Right kidney (tissue), 1 donor: ENCODE data around the gene NMNAT2.
"Not testable (repeated sequence)": the region's sequence is repeated elsewhere in the genome, so short reads cannot be mapped to it uniquely, and the experiment has no call there.

Experiments
- DNase-seq: peaks from one replicate; pipeline ENCODE4 v3.0.0-alpha.2; 2016

Gene NMNAT2

DNA sequence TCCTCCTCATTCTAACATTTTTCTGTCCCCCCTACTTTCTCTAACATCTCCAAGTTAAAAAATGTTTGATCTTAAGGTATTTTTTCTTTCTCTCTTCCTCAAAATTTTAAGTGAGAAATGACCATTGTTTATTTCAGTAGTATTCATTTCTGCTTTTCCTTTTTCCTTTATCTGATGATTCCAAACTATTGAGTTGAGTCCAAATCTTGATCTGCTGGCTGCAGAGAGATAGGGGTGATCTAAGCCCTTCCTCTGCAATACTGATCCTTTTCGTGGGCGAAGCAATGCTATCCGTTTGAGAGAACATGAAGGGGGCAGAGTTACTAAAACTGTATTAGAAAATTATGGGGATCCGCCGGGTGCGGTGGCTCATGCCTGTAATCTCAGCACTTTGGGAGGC is 516 bp upstream of the NMNAT2 start:
- no peak for DNase-seq

DNA sequence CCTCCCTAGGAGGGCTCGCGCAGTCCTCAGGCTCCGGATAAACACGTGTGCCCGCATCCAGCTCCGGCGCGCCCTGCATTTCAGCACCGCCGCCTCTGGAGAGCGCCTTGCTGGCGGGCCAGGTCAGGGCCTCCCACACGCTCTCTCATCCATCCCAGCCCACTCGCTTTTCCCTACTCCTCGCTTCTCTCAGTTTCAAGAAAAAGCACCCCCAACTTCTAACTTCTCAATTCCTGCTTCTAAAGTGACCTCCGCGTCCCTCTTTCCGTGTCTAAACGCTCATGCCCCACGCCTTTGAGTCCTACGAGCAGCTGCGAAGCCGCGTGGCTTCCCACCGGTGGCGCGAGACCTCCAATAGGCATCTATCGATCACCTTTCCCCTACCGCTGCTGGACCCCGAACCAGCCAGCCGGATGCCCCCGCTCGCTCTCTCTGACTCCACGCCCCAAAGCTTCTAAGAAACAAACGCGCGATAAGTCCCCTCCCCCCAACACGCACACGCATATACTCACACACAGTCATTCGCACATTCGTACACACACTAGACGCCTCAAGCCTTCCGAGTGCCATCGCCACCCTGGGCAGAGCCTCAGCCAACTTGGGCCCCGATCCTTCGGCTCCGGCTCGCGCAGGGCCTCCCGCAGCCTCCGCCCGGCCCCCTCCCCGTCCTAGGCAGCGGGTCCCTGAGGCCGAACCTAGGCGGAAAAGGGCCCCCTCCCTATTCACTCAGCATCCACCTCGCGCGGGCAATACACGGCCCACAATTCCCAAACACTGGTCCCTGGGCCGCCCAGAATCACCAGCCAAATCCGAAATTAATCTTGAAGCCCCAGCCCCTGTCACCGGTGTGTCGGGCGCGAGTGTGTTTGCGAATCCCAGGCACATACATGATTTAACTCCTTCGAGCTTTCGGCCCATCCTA is 1.1 kb downstream of the NMNAT2 start:
- DNase-seq = peak; percentile 52

DNA sequence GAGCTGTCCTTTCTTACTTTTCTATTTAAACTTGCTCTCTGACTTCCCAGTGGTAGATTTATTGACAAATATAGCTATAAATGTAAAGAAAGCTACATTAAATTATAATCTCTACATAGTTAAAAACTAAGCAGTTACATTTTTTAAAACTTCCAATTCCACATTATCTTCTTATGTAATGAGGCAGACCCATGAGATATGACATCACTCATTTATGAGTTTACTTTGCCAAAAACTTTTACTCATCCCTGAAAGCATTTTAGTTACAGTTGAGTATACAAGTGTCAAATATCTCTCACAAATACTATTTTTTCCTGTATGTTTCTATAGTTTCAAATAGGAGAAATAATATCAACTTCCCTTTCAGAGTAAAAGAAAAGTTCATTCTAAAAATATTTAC is 3.8 kb downstream of the NMNAT2 start:
- no peak for DNase-seq

DNA sequence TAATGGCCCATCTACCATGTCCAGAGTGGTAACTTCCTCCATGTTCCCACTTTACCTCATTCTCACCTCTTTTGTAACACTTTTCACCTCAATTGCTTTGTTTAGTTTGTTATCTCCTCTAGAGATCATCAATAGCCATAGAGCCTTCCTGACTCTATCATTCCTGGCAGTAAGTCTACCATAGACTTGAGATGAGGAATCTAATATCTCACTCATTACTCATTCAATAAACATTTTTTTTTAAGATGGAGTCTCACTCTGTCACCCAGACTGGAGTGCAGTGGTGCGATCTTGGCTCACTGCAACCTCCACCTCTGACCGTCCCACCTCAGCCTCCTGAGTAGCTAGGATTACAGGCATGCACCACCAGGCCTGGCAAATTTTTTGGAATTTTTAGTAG is 7.1 kb downstream of the NMNAT2 start:
- DNase-seq = no peak

DNA sequence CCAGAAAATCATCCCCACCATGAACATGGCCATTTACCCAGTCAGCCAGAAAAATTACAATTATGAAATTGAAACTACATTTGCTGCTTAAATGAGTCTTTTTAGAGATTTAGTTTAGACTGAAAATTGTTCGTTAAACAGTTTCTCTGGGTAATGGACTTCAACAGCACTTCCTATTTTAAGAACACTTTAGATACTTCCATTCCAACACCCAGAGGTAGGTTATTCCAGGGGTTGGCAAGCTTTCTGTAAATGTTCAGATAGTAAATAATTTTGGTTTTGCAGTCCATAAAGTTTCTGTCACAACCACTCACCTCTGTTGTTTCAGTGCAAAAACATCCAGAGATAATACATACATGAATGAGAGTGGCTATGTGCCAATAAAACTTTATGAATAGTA is 10.2 kb downstream of the NMNAT2 start:
- no peak for DNase-seq

DNA sequence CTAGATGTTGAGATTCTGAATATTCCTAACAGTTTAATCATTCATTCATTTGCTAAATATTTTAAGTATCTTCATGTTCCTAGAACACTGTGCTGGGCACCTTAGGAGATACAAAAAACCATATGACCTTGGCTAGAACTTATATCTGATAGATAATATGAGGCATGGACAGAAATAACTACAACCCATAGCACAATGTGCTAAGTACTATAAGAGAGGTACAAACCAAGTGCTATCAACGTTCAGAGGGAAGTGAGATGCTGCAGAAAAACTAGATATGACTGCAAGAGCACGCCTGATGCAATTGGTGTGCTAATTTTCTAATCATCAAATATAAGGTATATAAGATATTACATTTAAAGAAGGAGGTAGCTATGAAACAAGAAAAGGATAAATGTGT is 10.7 kb downstream of the NMNAT2 start:
- no peak for DNase-seq

DNA sequence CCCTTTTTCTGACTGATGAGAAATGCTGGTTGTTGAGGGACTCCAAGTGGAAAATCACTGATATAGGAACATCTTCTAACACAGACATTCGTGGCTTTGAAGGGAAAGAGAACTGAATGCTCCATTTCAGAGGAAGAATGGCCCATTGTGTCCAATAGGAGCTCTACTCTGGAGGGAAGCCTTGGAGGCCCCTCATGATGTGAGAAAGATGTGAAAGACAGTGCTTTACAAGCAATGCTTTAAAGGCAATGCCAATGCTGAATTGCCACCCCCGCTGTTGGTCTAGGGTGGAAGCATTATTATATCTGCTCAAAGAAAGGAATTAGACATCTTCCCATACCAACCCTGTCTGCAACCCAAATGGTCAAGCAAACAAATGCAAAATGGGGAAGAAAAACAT is 13.7 kb downstream of the NMNAT2 start:
- no peak for DNase-seq

DNA sequence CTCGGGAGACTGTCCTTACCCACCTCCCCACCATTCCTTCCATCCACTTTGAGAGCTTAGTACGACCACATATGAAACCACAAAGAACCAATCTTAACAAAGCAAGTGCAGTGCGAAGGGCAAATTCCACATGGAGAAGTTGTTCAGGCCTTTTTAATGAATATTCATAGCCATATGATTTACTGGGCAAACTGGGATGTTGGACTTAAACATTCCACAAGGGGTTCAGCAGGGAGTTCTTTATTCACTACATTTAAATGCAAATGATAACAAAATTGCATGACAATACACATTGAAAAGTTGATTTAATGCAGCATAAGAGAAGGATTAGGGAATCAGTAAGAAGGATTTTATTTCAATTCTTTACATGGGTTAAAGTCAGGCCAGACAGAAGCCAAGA is 14.7 kb downstream of the NMNAT2 start:
- DNase-seq = no peak

DNA sequence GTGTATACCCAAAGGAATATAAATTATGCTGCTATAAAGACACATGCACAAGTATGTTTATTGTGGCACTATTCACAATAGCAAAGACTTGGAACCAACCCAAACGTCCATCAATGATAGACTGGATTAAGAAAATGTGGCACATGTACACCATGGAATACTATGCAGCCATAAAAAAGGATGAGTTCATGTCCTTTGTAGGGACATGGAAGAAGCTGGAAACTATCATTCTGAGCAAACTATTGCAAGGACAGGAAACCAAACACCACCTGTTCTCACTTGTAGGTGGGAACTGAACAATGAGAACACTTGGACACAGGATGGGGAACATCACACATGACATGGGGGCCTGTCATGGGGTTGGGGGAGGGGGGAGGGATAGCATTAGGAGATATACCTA is 16.6 kb downstream of the NMNAT2 start:
- not testable (repeated sequence) for DNase-seq

DNA sequence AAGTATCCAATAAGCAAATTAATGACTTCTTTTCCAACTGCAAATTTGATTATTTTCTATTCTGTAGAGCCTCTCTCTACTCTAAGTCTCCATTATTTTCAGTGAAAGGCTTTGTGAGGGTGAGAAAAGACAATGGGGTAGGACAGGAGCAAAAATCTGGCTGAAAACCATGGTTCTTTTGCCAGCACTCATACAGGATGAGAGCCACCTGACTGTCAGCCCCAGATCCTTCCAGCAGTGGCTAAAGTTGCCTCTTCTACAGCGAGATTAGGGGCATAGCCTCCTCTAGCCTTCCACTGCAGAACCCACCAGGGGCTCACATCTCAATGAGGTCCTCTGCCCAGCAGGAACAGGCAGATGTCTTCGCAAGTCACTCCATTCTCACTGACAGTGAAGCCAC is 23.7 kb downstream of the NMNAT2 start:
- DNase-seq = no peak

DNA sequence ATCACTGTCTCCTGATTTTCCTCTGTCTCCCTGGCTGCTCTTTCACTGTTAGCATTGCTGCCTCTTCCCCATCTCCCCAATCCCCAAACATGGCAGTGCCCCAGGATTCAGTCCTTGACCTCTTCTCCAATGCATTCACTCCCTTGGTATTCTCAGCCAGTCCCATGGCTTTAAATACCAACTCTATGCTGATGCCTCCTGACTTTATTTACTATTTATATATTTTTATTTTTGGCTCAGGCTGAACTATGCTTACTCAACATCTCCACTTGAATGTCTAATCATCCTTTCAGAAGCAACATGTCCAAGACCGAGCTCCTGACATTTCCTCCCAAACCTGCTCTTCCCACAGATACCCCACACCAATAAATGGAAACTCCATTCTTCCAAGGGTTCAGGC is 26.3 kb downstream of the NMNAT2 start:
- DNase-seq = no peak

DNA sequence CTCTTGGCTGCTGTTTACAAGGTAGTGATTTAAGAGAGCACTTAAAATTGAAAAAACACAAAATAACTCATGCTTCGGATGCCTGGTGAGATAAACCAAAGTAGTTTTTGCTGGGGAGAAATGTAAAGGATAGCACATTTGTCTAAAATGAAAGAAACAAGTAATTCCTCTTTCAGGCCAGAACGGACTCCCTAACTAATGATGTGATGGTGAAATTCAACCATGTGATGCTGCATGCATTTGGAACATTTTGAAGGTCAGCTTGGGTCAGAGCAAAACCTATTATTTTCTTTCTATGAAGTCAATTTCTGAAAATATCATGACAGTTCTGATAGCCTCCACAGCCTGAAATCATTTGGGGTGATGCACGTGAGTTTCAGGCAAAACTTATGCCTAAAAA is 27.6 kb downstream of the NMNAT2 start:
- no peak for DNase-seq

DNA sequence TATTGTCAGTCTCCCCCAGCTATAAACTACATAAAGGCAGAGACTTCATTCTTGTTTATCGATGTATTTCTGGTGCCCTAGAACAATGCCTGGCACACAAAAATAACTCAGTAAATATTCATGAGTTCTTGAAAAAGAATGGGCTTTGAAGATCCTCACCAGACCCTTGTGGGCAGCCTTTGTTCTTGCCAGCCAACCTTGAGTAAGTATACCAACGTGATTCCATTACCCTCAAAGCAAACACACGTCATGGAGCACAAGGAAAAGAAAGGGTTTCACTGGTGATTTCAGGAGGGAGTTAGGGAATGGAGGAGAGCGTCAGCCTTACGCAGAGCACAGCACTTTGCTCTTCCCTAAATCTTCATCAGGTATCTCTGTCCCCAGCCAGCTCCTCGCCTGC is 29.4 kb downstream of the NMNAT2 start:
- no peak for DNase-seq

DNA sequence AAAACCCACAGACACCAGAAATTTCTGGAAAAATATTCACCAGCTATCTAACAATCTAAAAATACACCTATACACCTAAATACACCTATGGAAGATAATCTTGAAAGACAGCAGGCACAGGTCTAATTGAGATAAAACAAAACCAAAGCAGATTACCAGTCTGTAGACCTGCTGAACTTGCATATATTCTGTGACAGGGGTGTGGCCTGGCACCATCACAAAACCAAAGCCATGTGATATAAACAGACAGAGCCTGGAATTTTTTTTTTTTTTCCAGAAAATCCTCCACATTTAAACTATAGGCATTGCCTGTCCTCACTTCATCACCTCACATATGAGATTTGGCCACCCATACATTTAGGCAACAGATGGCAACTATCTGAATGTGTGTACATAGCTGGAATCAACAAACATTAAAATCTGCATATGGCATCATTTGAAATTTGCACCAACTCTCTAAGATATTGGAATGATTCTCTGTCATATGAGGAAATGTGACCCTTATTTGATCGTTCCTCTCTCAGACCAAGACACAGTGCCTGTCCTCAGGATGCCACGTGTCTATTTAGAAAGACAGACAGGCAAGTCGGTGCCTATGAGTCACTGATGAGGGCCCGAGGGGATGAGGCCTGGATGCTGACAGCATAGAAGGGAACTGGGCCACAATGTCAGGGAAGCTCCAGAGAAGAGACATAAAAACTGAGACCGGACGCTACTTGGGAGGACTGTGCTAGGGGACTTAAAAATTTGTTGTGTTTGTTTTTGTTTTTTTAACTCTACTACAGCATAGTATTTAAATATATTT is 32.6 kb downstream of the NMNAT2 start:
- DNase-seq = no peak

DNA sequence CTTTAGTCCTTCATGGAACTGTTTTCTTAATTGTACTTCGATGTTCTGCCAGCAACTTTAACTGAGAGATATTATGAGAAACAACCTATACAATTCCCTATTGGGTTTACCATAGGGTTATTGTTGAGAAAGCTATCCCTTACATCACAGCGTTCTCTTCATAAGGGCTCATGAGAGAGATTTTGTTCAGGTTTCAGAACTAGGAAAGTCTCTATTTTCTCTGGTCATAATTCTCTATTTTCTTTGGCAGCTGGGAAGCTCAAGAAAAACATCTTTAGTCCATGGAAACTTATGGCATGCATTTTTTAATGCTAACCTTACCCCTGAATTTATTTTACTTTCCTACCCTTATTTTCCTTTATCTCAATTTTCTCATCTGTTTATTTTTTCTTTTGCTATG is 38.2 kb downstream of the NMNAT2 start:
- no peak for DNase-seq

DNA sequence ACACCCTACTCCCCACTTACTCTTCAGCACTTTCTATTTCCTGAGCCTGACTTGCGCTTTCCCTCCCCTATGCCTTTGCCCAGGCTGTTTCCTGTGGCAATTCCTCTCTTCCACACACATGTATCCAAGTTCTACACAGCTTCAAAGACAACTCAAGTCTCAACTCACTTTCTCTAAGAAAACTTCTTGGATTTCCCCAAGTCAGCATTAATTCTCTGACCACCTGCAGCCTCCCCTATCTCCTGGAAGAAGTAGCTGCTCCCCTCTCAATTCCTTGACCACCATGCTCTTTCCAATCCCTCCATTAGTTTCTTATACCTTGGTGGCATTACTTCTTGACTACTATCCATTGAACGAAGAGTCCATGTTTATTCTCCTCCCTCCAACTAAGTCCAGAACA is 42.8 kb downstream of the NMNAT2 start:
- DNase-seq = no peak

DNA sequence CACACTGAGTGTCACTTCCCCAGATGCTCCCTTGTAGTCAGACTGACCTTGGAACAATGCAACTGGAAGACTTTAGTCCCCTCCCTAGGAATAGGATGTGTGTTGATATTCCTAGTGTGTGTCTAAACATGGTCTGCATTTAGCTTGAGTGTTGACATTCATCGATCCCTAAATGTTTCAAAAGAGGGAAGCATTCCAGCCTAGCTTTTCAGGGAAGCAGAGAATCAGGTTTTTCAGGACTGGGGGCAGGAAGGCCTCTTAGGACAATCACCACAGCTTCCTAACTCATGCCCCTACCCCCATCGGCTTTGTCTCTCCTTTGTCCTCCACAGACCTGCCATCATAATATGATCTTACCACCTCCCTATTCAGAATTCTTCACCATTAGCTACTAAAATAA is 43.4 kb downstream of the NMNAT2 start:
- no peak for DNase-seq

DNA sequence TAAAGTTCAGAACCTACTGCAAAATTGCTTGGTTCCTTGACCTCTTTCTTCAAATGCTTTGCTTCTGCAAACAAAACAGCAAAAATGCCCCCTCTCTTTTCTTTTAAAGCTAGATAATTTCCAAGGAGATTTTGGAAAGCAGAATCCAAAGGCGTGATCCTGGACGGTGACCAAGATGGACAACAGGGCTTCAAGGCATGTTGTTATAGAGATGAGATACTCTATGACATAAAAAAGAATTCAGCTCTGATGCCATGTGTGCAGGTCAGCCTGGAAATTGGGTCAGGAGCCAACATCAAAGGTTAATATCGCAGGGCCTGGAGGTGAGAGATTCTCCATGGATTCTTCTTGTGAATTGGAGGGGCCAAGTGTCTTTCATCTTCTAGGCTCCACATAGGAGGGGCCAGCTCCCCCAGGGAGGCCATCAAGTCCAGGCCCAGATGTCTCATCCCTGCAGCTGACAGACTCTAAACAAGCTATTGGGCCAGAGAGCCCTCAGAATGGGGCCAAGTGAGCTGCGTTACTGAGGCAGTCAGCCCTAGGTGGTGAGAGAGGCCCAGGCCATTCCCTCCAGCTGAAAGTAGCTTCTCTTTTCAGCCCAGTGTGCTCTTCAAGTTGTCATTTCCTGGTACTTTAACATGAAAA is 45.5 kb downstream of the NMNAT2 start:
- no peak for DNase-seq

DNA sequence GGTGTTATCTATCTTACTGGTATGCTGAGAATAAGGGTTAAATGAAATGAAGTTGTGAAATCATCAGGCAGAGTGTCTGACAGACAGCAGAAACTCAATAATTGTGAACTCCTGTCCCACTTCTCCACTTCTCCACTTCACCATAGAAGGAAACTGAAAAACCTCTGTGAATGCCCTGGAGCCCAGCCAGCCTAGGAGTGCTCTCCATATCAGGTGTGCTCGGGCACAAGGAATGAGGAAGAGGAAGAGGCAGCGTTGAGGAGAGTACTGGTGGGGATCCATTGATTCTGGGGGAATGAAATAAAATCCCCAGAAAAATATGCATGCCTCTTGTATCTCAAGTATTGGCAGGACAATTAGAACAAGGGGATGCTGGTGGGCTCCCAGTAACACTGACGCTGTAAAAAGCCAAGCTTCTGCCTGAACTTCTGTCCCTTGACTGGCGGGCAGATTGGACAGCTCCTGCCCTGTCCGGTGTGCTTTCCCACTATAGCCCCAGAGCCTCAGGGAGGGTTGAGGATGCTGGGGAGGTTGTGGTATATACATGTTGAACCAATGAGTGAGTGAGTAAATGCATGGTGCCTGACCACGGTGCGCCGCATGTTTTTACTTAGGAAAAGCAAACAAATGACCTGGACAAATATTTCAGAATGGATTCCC is 47.7 kb downstream of the NMNAT2 start:
- DNase-seq = no peak

DNA sequence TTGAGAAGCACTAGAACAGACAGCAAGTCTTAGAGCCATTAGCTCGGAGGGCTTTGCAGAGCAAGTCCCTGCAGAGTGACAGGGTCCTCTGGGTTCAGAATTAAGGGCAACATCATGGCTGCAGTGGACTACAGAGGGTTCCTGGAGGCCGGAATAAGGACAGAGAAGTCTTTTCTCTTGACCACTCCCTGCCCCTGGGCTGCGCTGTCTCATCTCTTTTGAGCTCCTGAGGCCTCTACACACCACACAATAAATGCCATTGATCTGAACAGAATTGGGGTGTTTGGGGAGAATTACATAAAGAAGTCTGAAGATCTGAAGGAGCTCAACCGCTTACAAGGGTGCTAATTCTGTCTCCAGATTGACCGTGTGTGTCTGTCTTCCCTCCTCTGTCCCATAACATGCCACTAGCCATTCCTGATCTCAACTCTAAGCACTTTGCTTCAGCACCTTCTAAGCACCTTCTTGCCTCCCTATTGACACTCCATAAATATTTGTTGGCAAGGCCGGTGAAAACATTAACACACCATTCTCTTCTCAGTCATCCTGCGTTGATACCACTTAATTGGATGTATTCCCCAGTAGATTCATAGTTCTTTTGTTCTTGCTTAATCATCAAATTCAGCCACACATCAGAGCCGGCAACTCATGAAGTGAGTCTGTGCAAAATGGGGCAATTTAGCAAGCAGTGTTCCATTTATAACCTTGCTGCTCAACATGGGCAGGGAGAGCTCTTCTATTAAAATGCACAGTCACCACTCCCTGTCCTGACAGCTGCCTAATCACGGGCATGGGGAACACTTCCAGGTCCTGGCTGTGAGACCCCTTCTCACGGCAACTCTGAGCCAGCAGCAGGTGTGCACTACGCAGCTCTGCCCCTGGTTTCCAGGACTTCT is 49.7 kb downstream of the NMNAT2 start:
- DNase-seq = no peak

DNA sequence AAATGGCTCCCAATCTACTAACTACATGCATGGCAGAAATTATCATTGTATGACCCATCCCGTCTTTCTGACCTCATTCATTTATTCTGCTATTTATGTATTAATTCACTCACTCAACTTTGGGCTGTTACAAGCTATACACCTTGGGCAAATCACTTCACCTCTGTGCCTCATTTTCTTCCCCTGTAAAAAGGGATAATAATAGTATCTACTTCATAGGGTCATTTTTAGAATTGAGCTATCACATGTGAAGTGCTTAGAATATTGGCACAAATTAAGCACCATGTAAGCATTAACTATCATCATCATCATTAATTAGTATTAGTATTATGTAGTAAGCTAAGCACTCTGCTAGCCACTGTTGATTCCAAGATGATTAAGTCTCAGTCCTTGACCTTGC is 52.1 kb downstream of the NMNAT2 start:
- DNase-seq = no peak

DNA sequence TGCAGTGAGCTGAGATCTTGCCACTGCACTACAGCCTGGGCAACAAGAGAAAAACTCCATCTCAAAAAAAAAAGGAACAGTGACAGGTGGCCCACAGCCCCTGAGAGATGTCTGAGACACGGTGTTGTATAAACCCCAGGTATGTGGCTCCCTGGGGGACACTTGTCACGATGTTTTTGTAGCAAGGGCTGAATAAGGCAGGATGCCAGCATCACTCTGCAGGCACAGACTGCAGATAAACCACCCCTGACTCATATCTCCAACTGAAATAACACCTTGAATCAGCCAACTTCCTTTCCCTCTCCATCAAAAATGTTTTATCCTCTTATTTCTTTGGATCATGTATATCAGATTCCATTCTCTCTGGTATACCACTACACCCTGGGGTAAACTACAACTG is 52.5 kb downstream of the NMNAT2 start:
- DNase-seq = no peak
